GM15510 (cell line): ENCODE results near the gene HSP90B1.

Source experiments
- POLR2A ChIP-seq: IDR thresholded peaks from 3 replicates; pipeline ENCODE4 v1.6.1; 2011; ENCODE audit warnings: borderline replicate concordance; ENCODE audit not compliant: insufficient read length; ENCODE audit errors: extremely low read depth

The HSP90B1 gene

DNA sequence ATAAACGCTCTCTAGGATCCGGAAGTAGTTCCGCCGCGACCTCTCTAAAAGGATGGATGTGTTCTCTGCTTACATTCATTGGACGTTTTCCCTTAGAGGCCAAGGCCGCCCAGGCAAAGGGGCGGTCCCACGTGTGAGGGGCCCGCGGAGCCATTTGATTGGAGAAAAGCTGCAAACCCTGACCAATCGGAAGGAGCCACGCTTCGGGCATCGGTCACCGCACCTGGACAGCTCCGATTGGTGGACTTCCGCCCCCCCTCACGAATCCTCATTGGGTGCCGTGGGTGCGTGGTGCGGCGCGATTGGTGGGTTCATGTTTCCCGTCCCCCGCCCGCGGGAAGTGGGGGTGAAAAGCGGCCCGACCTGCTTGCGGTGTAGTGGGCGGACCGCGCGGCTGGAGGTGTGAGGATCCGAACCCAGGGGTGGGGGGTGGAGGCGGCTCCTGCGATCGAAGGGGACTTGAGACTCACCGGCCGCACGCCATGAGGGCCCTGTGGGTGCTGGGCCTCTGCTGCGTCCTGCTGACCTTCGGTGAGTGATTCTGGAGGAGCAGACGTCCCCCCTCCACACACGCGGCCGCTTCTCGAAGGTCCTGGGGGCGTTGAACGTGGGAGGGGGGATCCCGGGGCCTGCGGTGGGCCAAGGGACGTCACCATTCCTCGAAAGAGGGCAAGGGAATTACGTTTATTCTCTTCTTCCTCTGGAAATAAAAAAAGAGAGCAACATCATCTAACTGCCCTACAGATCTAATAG lies at the start of gene HSP90B1:
HSP90B1 (plus strand) TSS at position 377 of the 753 bp plus-strand sequence; CDS start at position 483, 106 bp downstream.
- peak; percentile 97 for TF ChIP-seq POLR2A

DNA sequence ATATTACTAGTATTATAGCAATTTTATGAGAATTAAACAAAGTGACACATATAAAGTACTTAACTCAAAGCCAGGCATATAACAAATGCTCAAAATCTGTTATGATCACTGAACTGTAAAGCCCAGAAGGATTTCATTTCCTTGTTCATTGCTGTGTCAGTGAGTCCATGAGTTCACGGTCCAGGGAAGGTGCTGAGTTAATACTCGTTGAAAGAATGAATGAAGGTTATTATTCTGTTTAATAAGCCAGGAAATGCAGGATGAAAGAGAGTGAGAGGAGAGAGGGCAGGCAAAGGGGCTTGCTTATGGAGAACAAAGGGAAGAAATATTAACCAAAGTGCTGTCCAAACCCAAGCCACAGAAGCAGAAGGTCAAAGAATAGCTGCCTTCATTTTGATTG lies 48.9 kb upstream of the HSP90B1 start:
- no peak for TF ChIP-seq POLR2A

DNA sequence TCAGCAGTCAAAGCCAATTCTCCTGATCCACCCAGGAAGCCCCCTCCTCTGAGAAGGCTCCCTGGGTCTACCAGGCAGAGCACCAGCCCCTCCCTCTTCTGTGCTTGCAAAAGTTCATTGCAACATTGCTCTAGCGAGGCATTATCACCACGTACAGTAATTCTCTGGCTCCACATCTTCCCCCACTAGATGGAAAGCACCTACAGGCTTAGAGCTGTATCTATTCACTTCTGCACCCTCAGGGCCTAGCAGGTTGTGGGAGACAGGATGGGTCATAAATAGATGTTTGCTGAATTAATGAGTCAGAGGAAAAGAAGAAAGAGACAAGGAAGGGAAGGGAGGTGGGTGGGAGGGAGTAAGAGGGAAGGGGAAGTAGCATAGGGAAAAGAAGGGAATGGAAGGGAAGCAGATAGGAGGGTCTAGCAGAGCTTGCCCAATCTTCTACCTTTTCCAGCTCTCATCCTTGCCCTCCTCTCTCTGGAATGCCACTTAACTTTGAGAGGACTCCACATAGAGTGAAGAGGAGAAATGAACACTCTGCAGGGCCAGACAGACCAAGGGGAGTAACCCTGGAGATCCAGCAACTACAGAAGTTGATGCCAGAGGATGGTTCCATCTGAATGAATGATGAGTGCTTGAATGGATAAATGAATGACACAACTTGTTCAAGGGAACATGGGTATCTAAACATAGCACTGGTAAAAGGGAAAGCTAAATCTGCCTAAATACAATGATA lies 47.2 kb upstream of the HSP90B1 start:
- no peak for TF ChIP-seq POLR2A

DNA sequence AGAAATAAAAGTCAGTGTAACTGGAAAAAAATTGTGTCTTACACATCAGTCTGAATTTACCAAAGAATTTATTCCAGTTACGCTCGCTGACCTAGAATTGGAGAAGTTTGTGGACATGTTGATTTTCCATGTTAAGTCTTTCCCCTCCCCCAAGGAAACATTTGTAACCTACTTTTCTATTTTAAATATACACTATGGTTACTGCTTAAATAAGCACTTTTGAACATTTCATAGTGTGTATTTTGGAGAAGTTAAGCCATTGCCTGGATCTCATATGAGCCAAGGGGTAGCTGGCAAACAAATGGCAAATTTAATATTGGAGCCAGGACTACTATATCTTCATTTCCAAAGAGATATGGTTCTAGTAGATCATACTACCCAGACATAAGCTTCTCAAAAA lies 46.3 kb upstream of the HSP90B1 start:
- TF ChIP-seq POLR2A = no peak

DNA sequence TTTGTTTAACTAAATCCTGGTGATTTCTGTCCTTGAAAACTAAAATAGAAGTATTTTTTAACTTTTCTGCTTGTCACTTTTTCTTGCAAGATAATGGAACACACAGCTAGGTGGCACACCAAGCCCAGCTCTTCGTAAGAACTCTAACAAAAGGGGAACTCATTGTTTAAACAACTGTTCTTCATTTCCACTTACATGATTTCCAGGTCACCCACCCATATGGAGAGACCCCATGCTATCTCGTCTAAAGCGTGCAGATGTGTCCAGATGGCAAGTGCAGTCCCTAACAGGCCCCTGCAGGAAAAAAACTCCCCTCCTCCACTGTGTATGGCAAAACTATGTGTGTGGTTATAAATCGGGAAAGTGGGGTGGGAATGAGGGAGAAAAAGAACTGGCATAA lies 45.9 kb upstream of the HSP90B1 start:
- TF ChIP-seq POLR2A = no peak

DNA sequence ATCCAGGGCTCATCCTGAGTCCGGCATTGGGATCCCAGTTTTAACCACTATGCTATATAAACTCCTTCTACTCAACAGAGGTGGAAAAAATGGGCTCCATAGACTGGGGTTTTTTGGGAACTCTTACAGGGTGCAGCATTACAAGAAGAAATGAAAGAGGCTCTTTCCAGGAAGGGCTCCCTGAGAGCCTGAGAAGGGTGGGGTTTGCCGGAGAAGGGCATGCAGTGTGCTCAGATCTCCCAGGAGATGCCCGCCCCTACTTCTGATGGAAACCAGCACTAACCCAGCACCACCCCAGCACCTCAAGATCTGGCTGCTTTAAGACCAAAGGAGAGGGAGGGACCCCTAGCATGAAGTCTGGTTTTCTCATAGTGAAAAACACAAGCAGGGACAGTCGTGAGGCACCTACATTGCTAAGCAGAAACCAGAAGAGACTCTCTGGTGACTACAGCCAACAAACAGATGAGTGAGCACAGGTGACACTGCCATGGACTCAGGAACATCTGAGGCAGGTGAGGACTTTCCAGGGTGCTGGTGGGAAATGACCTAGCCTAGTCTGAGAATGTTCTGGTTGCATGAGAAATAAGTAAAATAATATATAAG lies 43.9 kb upstream of the HSP90B1 start:
- no peak for TF ChIP-seq POLR2A

DNA sequence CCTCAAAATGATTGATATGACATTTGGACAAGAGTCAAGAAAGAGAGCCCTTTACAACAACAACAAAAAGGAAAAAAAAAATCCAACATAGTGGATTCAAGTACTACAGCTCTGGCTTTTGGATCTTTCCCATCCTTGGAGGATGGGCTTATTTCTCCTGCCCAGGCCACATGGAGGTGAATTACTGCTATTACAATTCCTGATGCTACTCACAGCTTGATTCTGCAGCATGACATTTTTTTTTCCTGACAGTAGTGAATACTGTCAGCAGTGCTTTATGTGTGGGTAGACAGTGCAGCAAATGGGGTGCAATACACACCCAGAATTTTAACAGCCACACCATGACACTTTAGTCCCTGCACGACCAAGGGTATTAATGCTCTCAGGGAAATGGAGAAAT lies 42.5 kb upstream of the HSP90B1 start:
- no peak for TF ChIP-seq POLR2A

DNA sequence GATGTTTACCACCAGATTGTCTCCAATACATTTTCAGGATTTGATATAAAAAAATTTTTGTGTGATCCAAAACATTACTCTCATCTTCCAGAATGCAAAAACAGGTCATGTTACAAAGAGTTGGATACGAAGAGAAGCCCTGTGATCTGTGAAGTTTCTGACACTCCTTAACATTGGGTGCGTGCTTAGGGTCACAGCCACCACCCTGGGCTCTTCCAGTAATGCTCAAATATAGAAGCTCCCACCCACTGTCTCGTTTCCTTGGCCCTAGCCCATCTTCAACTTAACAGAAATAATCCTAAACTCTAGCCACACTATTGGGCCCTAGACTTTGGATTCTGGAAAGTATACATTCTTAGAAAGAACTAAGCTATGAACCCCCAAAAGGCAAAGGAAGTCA lies 32.9 kb upstream of the HSP90B1 start:
- no peak for TF ChIP-seq POLR2A

DNA sequence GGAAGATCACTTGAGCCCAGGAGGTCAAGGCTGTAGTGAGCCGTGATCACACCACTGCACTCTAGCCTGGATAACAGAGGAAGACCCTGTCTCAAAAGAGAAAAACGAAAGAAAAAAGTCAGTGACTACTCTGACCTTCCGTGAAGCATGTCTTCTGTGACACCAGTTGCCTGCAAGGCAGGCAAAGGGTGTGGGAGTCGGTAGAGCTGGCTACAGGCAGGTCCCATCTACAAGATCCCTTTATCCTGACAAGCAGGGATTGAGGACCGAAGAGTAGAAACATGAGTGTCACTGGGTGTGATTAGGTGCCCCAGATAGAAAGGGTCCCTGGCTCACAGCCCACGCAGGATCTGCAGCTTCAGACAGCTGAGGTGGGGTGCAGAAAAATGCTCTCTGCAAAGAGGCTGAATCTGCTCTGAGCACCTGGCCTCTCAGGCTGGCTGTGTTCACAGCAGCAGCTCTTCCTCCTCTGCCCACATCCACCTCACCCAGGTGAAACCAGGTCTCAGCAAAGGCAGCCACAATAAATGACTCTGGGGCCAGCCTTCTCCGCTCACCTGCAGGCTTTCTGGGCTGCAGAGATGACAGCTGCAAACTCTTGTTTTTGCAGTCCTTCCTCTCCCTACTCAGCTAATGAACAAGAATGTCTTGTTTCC lies 28.6 kb upstream of the HSP90B1 start:
- TF ChIP-seq POLR2A = no peak

DNA sequence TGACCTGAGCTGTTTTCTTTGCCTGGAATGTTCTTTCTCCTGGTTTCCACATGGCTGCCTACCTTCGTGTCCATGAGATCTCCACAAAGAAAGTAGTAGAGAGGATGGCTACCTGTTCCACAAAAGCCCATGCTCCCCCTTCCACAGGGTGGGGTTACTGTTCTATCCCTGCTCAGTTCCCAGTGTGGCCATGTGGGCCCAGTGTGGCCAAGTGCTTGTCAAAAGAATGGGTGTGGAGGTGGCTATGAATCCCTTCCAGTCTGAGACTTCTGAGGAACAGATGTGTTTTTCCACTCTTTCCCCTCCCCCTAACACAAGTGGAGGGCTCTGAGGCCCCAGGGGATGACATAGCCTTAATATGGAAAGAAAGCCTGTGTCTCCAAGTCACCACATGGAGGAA lies 26.2 kb upstream of the HSP90B1 start:
- no peak for TF ChIP-seq POLR2A

DNA sequence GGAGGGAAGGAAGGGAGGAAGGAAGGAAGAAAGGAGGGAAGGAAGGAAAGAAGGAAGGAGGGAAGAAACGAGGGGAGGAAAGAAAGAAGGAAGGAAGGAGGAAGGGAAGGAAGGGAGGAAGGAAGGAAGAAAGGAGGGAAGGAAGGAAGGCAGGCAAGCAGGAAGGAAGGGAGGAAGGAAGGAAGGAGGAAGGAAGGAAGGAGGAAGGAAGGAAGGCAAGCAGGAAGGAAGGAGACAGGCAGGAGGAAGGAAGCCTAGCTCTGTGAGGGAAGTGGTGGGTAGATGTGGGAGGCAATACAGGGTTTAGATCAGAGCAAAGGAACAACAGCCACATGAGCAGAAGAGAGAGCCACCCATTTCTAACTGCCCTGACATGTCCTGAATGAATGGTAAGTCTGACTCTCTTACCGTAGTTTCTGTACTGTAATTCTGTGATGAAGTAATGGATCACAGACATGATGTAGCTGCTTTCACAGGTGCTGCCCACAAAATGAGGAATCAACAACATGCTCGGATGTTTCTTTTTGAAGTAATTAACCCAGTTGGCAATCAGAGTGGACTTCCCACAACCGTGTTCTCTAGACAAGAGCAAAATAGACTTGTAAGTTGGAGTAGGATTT lies 24.4 kb upstream of the HSP90B1 start:
- TF ChIP-seq POLR2A = no peak

DNA sequence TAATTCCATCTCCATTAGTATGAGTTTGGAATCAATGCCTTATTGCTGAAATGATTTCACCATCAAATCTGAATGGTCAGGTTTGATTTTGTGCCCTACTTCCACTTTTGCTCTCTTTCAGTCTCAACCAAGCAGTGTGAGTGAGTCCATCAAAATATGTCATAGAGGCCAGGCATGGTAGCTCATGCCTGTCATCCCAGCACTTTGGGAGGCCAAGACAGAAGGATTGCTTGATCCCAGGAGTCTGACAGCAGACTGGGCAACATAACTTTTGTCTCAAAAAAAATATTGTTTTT lies 22.0 kb upstream of the HSP90B1 start:
- TF ChIP-seq POLR2A = no peak

DNA sequence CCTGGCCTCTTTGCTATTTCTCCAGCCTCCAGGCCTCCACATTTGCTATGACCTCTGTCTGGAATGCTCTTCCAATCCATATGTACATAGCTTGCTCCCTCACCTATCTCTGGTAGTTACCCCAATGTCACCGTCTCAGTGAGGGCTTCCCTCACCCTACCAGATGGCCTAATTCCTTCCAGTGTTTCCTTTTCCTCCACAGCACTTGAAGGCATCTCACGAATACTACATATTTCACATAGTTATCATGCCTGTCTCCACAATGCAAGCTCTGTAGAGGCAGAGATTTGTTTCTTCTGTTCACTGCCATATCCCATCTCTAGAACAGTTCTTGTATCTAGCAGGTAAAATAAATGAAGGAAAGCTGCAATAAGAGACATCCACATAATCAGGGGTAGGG lies 21.3 kb upstream of the HSP90B1 start:
- no peak for TF ChIP-seq POLR2A

DNA sequence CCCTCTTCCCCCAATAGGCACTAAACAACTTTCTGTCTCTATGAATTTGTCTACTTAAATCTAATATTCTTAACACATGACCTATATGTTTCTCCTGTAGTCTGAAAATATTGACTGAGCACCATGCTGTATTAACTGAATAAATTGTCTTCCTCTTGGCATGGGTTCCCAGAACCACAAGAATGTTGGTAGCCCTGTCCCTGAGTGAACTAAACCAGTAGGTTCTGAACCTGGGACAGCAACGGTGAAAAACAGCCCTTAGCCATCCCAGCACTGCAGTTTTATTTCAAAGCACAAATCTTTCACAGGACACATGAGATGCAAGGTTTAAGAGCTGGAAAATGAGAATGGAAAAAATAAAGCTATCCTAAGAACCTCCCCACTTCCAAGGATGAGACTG lies 20.4 kb upstream of the HSP90B1 start:
- no peak for TF ChIP-seq POLR2A

DNA sequence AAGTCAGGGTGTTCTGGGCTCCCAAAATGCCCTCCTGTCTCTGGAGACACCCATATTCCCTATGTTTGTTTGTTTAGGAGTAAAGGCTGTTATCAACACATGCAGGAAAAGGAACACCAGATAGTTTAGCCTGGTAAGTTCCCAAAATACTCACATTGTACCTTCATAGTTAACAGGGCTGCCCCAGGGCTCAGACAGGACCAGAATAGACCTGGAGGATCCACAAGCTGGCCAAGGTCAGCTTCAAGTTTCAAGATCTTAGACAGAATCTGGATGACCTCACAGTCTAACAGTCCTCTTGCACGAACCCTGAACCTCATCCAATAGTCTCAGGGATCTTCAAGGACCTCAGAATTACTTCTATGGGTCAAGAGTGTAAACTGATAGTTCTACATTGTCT lies 18.1 kb upstream of the HSP90B1 start:
- no peak for TF ChIP-seq POLR2A
